T47D (cell line): ENCODE measurements around the gene KANK4.

Experiments
- DNase-seq, 2 experiments: peaks; one replicate each; pipeline versions ENCODE4 v3.0.0 to v3.0.0-alpha.2; 2011 to 2012; ENCODE audit warnings: low read depth in 1 of 2, low spot score in 1 of 2
- JUND ChIP-seq: IDR thresholded peaks from 2 replicates; pipeline ENCODE4 v1.6.1; 2012; ENCODE audit warnings: low read depth
- in situ Hi-C: cut with HindIII; loops from 2 replicates; pipeline ENCODE4 v1.10.0; 2016; ENCODE audit warnings: low sequenced_read_pairs, low pct_unique_long_range_greater_than_20kb

The KANK4 gene

GRCh38 chr1:62208087-62208486 lies 111.1 kb downstream of the KANK4 start:
- no peak for TF ChIP-seq JUND
- no peak for DNase-seq
- in situ Hi-C loops: no loop called here

- TF ChIP-seq JUND: no peak
Observed at GRCh38 chr1:62207187-62207586, 112.0 kb downstream of the KANK4 start.

DNA sequence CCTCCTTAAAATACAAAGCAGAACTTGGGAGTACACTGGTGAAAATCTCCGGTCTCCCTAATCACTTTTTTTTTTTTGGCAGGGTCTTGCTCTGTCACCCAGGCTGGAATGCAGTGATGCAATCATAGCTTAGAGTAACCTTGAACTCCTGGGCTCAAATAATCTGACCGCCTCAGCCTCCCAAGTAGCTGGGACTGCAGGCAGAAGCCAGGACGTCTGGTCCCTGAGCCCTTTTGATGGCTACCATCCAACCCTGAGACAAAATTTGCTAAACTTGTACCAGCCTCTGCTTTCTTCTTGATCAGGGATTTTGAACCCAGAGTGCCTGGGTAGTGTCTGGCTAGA lies 120.5 kb downstream of the KANK4 start:
- in situ Hi-C loops: no loop called here
- TF ChIP-seq JUND: no peak
- DNase-seq: no peak

More at GRCh38 chr1:62207187-62207586, 112.0 kb downstream of the KANK4 start:
- no peak for DNase-seq
- in situ Hi-C loops: no loop called here

DNA sequence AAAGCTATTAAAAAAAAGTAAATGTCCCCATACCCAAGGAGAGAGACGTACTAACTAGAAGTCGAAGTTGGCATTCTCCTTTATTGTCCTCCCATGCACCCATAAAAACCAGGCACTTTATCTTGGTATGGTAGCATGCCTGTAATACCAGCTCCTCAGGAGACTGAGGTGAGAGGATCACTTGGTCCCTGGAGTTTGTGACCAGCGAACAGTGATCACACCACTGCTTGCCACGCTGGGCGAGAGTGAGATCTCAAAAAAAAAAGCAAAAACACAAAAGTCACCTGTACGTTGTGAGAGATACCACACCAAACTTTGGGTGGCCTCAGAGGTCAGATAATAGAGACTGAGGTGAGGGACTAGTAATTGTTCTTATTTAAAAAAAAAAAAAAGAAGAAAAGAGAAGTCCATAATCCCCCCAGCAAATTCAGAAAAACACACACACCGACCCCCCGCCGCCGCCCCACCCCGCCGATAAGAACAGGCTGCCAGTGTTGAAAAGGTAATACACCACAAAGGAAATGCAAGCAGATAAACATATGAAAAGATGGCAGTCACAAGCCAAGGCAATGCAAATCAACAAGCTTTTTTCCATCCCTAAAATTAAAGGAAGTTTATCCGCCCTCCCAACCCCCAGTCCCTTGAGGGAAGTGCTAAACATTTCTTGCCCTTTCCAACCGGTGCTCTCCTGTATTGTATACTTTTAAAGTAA lies 121.0 kb downstream of the KANK4 start:
- TF ChIP-seq JUND: no peak
- in situ Hi-C loops: no loop called here
- DNase-seq: no peak

DNA sequence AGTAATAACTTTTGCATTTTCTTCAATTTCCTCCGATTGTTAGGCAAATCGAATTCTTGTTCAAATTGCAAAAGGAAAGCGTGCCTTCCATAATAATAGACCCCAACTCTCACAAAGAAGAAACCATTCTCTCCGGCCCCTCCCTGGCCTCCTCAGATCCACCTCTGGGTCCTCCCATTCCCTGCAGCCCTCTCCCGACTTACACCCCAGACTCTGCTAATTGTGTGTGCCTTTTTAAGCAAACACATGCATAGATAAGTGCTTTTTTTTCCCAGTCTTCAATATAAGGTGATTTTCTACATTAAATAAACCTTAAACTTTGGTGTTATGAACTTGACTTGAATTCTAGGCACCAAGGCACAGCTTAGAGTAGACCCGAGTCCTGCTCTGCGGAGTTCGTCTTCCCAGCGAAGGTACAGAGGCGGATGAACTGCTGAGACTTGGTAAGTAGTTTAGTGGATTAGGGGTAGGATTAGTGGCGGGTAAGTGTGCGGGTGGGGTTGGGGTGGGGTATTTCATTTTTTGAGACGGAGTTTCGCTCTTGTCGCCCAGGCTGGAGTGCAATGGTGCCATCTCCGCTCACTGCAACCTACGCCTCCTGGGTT lies 123.0 kb downstream of the KANK4 start:
- in situ Hi-C loops: no loop called here
- no peak for DNase-seq
- TF ChIP-seq JUND: no peak

DNA sequence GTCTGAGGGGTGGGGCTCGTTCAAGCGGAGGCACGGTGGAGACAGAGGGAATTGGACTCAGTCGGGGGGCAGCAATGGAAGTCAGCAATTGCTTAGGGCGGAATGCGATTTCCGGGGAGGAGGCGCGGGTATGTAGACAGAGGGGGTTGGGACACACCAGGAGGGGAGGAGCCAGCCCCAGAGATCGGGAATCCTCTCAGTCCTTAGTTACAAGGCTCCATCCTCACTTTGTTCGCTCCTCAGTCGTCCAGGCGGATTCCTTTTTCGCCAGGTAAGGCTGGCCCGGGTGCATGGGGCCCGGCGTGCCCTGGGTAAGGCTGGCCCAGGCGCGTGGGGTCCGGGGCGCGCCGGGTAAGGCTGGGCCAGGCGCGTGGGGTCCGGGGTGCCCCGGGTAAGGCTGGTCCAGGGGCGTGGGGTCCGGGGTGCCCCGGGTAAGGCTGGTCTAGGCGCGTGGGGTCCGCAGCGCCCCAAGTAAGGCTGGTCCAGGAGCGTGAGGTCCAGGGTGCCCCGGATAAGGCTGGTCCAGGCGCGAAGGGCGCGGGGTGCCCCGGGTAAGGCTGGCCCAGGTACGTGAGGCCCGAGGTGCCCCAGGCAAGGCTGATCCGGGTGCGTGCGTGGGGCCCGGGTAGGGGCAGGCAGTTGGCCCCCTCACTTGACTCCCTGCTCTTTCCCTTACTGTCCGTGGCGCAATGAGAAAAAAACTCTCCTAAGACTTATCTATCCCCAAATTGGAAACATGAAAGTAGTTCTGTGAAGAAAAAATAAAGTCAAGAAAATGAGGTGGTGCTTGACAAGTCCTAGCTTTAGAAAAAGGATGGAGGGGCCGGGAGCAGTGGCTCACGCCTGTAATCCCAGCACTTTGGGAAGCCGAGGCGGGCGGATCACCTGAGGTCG lies 124.3 kb downstream of the KANK4 start, which contains the start of gene L1TD1:
TSS of gene L1TD1 (plus strand) at position 199 of the 894 bp plus-strand sequence. CDS start 11,780 bp downstream, outside the sequence.
- no peak for DNase-seq
- no peak for TF ChIP-seq JUND
- in situ Hi-C loops: no loop called here

- DNase-seq: no peak
- no peak for TF ChIP-seq JUND
- in situ Hi-C loops: no loop called here
Observed at GRCh38 chr1:62188111-62188510, 131.1 kb downstream of the KANK4 start.

DNA sequence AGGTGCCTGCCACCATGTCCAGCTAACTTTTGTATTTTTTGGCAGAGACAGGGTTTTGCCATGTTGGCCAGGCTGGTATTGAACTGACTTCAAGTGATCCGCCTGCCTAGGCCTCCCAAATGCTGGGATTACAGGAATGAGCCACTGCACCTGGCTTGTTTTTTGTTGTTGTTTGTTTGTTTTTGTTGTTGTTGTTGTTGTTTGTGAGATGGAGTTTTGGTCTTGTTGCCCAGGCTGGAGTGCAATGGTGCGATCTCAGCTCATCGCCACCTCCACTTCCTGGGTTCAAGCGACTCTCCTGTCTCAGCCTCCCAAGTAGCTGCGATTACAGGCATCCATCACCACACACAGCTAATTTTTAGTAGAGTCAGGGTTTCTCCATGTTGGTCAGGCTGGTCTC lies 131.7 kb downstream of the KANK4 start:
- in situ Hi-C loops: no loop called here
- DNase-seq: no peak
- no peak for TF ChIP-seq JUND
